Neural progenitor cell (in vitro differentiated cells): ENCODE results near the gene TNFRSF6B.

ENCODE experiments used
- EZH2 ChIP-seq: fragments of 200-600 bp; sonication (generic); IDR thresholded peaks from 2 replicates; pipeline ENCODE4 v1.6.1; 2017; ENCODE audit warnings: antibody characterized with exemption, mild to moderate bottlenecking, moderate library complexity
- EZH2phosphoT487 ChIP-seq: fragments of 200-600 bp; sonication (generic); IDR thresholded peaks from 2 replicates; pipeline ENCODE4 v1.6.1; 2017; ENCODE audit warnings: antibody characterized with exemption
- TF ChIP-seq, protein P1 (sequence below): fragments of 200-600 bp; sonication (generic); IDR thresholded peaks from 2 replicates; pipeline ENCODE4 v1.5.1; 2017; ENCODE audit warnings: antibody characterized with exemption, mild to moderate bottlenecking

DNA sequence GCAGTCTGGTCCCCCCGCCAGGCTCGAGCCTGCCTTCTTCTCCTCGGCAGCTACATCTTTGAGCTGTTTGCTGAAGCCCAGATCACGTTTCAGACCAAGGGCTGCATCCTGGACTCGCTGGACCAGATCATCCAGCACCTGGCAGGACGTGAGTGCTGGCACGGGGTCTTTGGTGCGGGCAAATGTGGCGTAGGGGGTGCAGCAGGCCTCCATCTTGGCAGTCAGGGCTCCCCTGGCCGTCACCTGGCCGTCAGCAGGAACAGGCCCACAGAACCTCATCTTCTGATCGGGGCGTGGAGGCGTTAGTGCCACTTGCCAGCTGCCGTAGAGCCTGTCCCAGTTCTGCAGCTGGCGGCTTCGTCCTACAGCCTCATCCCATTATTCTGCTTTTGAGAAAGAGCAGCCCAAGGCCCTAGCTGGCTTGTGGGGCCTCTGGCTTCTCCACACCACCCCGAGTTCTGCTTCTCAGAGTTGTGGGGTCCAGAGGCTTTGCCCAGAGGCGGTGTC, 16.6 kb upstream of the TNFRSF6B start:
- TF ChIP-seq, protein P1, sequence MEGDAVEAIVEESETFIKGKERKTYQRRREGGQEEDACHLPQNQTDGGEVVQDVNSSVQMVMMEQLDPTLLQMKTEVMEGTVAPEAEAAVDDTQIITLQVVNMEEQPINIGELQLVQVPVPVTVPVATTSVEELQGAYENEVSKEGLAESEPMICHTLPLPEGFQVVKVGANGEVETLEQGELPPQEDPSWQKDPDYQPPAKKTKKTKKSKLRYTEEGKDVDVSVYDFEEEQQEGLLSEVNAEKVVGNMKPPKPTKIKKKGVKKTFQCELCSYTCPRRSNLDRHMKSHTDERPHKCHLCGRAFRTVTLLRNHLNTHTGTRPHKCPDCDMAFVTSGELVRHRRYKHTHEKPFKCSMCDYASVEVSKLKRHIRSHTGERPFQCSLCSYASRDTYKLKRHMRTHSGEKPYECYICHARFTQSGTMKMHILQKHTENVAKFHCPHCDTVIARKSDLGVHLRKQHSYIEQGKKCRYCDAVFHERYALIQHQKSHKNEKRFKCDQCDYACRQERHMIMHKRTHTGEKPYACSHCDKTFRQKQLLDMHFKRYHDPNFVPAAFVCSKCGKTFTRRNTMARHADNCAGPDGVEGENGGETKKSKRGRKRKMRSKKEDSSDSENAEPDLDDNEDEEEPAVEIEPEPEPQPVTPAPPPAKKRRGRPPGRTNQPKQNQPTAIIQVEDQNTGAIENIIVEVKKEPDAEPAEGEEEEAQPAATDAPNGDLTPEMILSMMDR = no peak
- TF ChIP-seq EZH2 (no peak), EZH2phosphoT487 (no peak)
